IMR-90 (cell line): ENCODE measurements around the gene HAND1. TPM values are rescaled to one million over a fixed set of nuclear protein-coding genes. Genes with fewer than 3 reads are reported as not detected.

Experiments
- ATAC-seq: fragments of 200-7000 bp; cut with Tn5 transposase; 2 replicates; pipeline ENCODE4 v1.9.1; 2020; ENCODE audit warnings: low read depth, mild to moderate bottlenecking, moderate library complexity
- BruUV-seq: library from RNA; stranded (reverse); fragments of 400-500 nt; replicated peaks from 2 replicates; lab custom pipeline; 2021; lab: Mats Ljungman, UMichigan
- CTCF ChIA-PET: fragments of 300-600 bp; formaldehyde crosslinking; extraction: SDS; loops from one replicate; lab custom pipeline; 2021; ENCODE audit warnings: antibody characterized with exemption; lab: Yijun Ruan, JAX
- POLR2A ChIA-PET: fragments of 300-600 bp; sonication (Branson Sonifier 250); formaldehyde crosslinking; loops from one replicate; lab custom pipeline; 2022; ENCODE audit warnings: antibody characterized with exemption; ENCODE audit not compliant: unreplicated experiment; lab: Charles Lee
- DNase-seq: peaks from one replicate; pipeline ENCODE4 v3.0.0; 2013
- H2AFZ ChIP-seq: replicated peaks from 2 replicates; pipeline ENCODE3; 2013; ENCODE audit warnings: low read length, mild to moderate bottlenecking; ENCODE audit not compliant: poor library complexity
- H2AK5ac ChIP-seq: 2 replicates; pipeline ENCODE4 v1.6.1; 2013; ENCODE audit warnings: low read depth, low read length, inconsistent platforms
- H2AK9ac ChIP-seq: replicated peaks from 2 replicates; pipeline ENCODE3; 2013; ENCODE audit warnings: mild to moderate bottlenecking, low read depth, low read length, moderate library complexity; ENCODE audit not compliant: poor library complexity
- H2BK120ac ChIP-seq: 2 replicates; pipeline ENCODE4 v1.6.1; 2013; ENCODE audit warnings: low read depth, low read length, inconsistent platforms
- H2BK15ac ChIP-seq: 3 replicates; pipeline ENCODE4 v1.6.1; 2013; ENCODE audit warnings: low read depth, low read length, inconsistent platforms
- H2BK20ac ChIP-seq: 2 replicates; pipeline ENCODE4 v1.6.1; 2013; ENCODE audit warnings: low read depth, mild to moderate bottlenecking, inconsistent platforms, low read length, moderate library complexity
- H2BK5ac ChIP-seq: 2 replicates; pipeline ENCODE4 v1.6.1; 2013; ENCODE audit warnings: mild to moderate bottlenecking, low read depth, low read length, inconsistent platforms; ENCODE audit not compliant: poor library complexity, severe bottlenecking
- H3K14ac ChIP-seq: replicated peaks from 2 replicates; pipeline ENCODE4 v1.6.1; 2013; ENCODE audit warnings: low read depth, low read length, inconsistent platforms
- H3K18ac ChIP-seq: 2 replicates; pipeline ENCODE4 v1.6.1; 2013; ENCODE audit warnings: low read depth, low read length, control low read depth
- H3K23ac ChIP-seq: 2 replicates; pipeline ENCODE4 v1.6.1; 2013; ENCODE audit warnings: low read depth, low read length, inconsistent platforms
- H3K27ac ChIP-seq: 2 replicates; pipeline ENCODE4 v1.5.1; 2013; ENCODE audit warnings: mild to moderate bottlenecking, control low read depth, low read length; ENCODE audit not compliant: insufficient read depth
- H3K27me3 ChIP-seq: 2 replicates; pipeline ENCODE4 v1.6.1; 2013; ENCODE audit warnings: low read length; ENCODE audit not compliant: control insufficient read depth, insufficient read depth
- H3K36me3 ChIP-seq: 2 replicates; pipeline ENCODE4 v1.6.1; 2013; ENCODE audit warnings: low read length, mixed read lengths; ENCODE audit not compliant: control insufficient read depth, insufficient read depth
- H3K4ac ChIP-seq: 2 replicates; pipeline ENCODE4 v1.6.1; 2013; ENCODE audit warnings: low read depth, low read length, inconsistent platforms
- H3K4me1 ChIP-seq: 2 replicates; pipeline ENCODE4 v1.6.1; 2013; ENCODE audit warnings: low read length, mixed read lengths; ENCODE audit not compliant: control insufficient read depth, insufficient read depth
- H3K4me2 ChIP-seq: 2 replicates; pipeline ENCODE4 v1.6.1; 2013; ENCODE audit warnings: low read depth, mild to moderate bottlenecking, control low read depth, low read length, moderate library complexity
- H3K4me3 ChIP-seq: 2 replicates; pipeline ENCODE4 v1.5.1; 2013; ENCODE audit warnings: low read depth, mild to moderate bottlenecking, control low read depth, low read length, moderate library complexity; ENCODE audit not compliant: insufficient read depth
- H3K56ac ChIP-seq: 2 replicates; pipeline ENCODE4 v1.6.1; 2013; ENCODE audit warnings: low read length, inconsistent platforms; ENCODE audit not compliant: insufficient read depth; ENCODE audit errors: extremely low read depth
- H3K79me1 ChIP-seq, 2 experiments: 2 replicates each; pipeline ENCODE4 v1.6.1; 2013; ENCODE audit warnings: low read length in 2 of 2, inconsistent platforms in 1 of 2, low read depth in 1 of 2
- H3K9ac ChIP-seq: 2 replicates; pipeline ENCODE4 v1.6.1; 2013; ENCODE audit warnings: low read depth, low read length, control low read depth
- H3K9me1 ChIP-seq: 2 replicates; pipeline ENCODE4 v1.6.1; 2013; ENCODE audit warnings: low read length, inconsistent platforms; ENCODE audit not compliant: insufficient read depth
- H3K9me3 ChIP-seq: 2 replicates; pipeline ENCODE4 v1.6.1; 2013; ENCODE audit warnings: low read length; ENCODE audit not compliant: control insufficient read depth, insufficient read depth
- H4K20me1 ChIP-seq: 2 replicates; pipeline ENCODE4 v1.6.1; 2013; ENCODE audit warnings: low read length, inconsistent platforms; ENCODE audit not compliant: insufficient read depth
- H4K5ac ChIP-seq: 2 replicates; pipeline ENCODE4 v1.6.1; 2013; ENCODE audit warnings: mild to moderate bottlenecking, low read depth, low read length, control low read depth
- H4K8ac ChIP-seq, 2 experiments: 2 replicates each; pipeline ENCODE4 v1.6.1; 2013; ENCODE audit warnings: low read depth in 2 of 2, low read length in 2 of 2, control low read depth in 1 of 2, inconsistent platforms in 1 of 2
- H4K91ac ChIP-seq: 2 replicates; pipeline ENCODE4 v1.6.1; 2013; ENCODE audit warnings: low read depth, low read length, inconsistent platforms; ENCODE audit not compliant: insufficient read depth
- CTCF ChIP-seq: conservative IDR thresholded peaks from 2 replicates; pipeline ENCODE4 v1.5.1; 2012; ENCODE audit warnings: mild to moderate bottlenecking, low read depth, low read length, improper control_type of control experiment
- RAD21 ChIP-seq: IDR thresholded peaks from 2 replicates; pipeline ENCODE4 v1.6.1; 2012; ENCODE audit warnings: low read length, improper control_type of control experiment
- SMC3 ChIP-seq: fragments of 150-350 bp; IDR thresholded peaks from 2 replicates; pipeline ENCODE4 v1.6.1; 2016; ENCODE audit warnings: low read depth, mild to moderate bottlenecking, antibody characterized with exemption, low read length, moderate library complexity
- WGBS, 2 experiments: methylation state at CpG; one replicate each; pipeline versions ENCODE4 v1.1.5 to v1.1.7; 2013; ENCODE audit warnings: missing lambda C conversion rate in 2 of 2; ENCODE audit not compliant: insufficient read length in 1 of 2; ENCODE audit errors: extremely low coverage in 2 of 2; 5-methylcytosine and 5-hydroxymethylcytosine counted together
- dilution Hi-C: fragments of 300-500 bp; cut with HindIII; formaldehyde crosslinking; loops from one replicate; pipeline ENCODE4 v1.14.3; 2018; ENCODE audit warnings: low sequenced_read_pairs; ENCODE audit not compliant: unreplicated experiment
- in situ Hi-C: fragments of 300-500 bp; cut with MboI; formaldehyde crosslinking; loops from 3 replicates; pipeline ENCODE4 v1.14.3; 2019; ENCODE audit warnings: low sequenced_read_pairs, inconsistent platforms, mixed read lengths
- intact Hi-C: fragments of 100-400 bp; cut with micrococcal nuclease; formaldehyde crosslinking; loops from 2 replicates; pipeline ENCODE4 v1.10.0; 2022
- polyA plus RNA-seq, 3 experiments: library from polyadenylated mRNA; depleted of rRNA; stranded (reverse); fragments of >200 nt; gene quantifications; 2 replicates each; pipeline ENCODE4 v1.2.3, GENCODE V29; 2012; ENCODE audit warnings: low replicate concordance in 1 of 3
- total RNA-seq: library from RNA; depleted of rRNA; stranded (reverse); fragments of >200 nt; gene quantifications from 2 replicates; pipeline ENCODE4 v1.2.3, GENCODE V29; 2012

Gene HAND1
- total and polyA plus RNA-seq, 2 of the 4 experiments (the other 2 are of a cell fraction) = not detected

GRCh38 chr5:154461531-154461930 lies 16.5 kb downstream of the HAND1 start:
- Histone ChIP-seq H2AK9ac (no peak overlapping the region), H2BK15ac (no peak overlapping the region), H2BK5ac (no peak overlapping the region), H4K8ac (no peak overlapping the region), H2AFZ (no peak overlapping the region), H3K9me3 (no peaks in the 10 kb centered on the region), H2BK20ac (no peak overlapping the region), H3K56ac (no peak overlapping the region), H3K4me3 (no peak overlapping the region), H3K4ac (no peak overlapping the region), H4K5ac (no peak overlapping the region), H3K23ac (no peak overlapping the region), H3K79me1 (no peaks in the 10 kb centered on the region), H4K91ac (no peak overlapping the region), H3K27me3 (no peaks in the 10 kb centered on the region), H2AK5ac (no peak overlapping the region), H3K4me1 (peaks cover under 1% of the 10 kb centered on the region; the same call in 1 of the 2 replicates), H3K27ac (no peak overlapping the region), H3K18ac (no peak overlapping the region), H3K9me1 (no peaks in the 10 kb centered on the region), H4K20me1 (no peaks in the 10 kb centered on the region), H3K36me3 (peaks cover 10% of the 10 kb centered on the region), H3K4me2 (no peak overlapping the region), H3K14ac (no peak overlapping the region), H3K9ac (no peak overlapping the region), H2BK120ac (no peak overlapping the region)
- dilution Hi-C loops = no loop called here
- ChIA-PET POLR2A (no interaction called here), CTCF (interaction anchor here (0.5 to 1.3 kb wide), 3 partner anchors 9 to 170 kb away, joined by 4 to 5 read pairs (median 4); no protein-coding TSS in a partner anchor)
- in situ Hi-C loops = loop anchor here (25.0 kb wide), 1 partner anchor 351 kb away; no protein-coding TSS in a partner anchor
- 100% methylated on average over 1 of the region's 6 CpGs; no CpG with 5 or more reads in 1 of the 2 experiments for WGBS, 2 experiments
- no TSS peak for BruUV-seq
- intact Hi-C loops = loop anchor here (5.0 kb wide), 1 partner anchor 489 kb away; no protein-coding TSS in a partner anchor
- DNase-seq (peak; percentile 34), ATAC-seq (peak; percentile 62)
- no peak; the same call in 1 of the 2 replicates for TF ChIP-seq RAD21
- TF ChIP-seq CTCF = peak; percentile 35
- peak; percentile 37; the same call in 1 of the 2 replicates for TF ChIP-seq SMC3
